HCT116 (cell line): ENCODE measurements around the gene ADAD2. TPM values are rescaled to one million over a fixed set of nuclear protein-coding genes. Genes with fewer than 3 reads are reported as not detected.

Experiments used
- ATAC-seq: fragments of 200-7000 bp; cut with Tn5 transposase; 2 replicates; pipeline ENCODE4 v1.9.1; 2020; ENCODE audit warnings: mild to moderate bottlenecking, moderate library complexity
- BruUV-seq: library from RNA; stranded (reverse); fragments of 400-500 nt; replicated peaks from 2 replicates; lab custom pipeline; 2021; lab: Mats Ljungman, UMichigan
- CTCF ChIA-PET: fragments of 300-600 bp; sonication (Branson Sonifier 250); formaldehyde crosslinking; loops from one replicate; lab custom pipeline; 2021; ENCODE audit warnings: antibody characterized with exemption; lab: Charles Lee
- POLR2A ChIA-PET: fragments of 300-600, 350-600 bp; sonication (Branson Sonifier 250); formaldehyde crosslinking; loops from one replicate; lab custom pipeline; 2021; ENCODE audit warnings: antibody characterized with exemption; lab: Charles Lee
- RAD21 ChIA-PET, 2 experiments: fragments of 300-600 bp; sonication (Branson Sonifier 250); formaldehyde crosslinking; loops; one replicate each; lab custom pipeline; 2023; ENCODE audit warnings: low total read pairs in 2 of 2; ENCODE audit not compliant: uncharacterized antibody in 2 of 2, unreplicated experiment in 2 of 2, low non-redundant PET in 1 of 2; lab: Charles Lee
- DNase-seq: peaks from one replicate; pipeline ENCODE4 v3.0.0-alpha.2; 2010; ENCODE audit warnings: low read depth, low spot score
- H2AFZ ChIP-seq: fragments of 200-600 bp; shearing (Covaris generic), sonication (generic); 2 replicates; pipeline ENCODE4 v1.6.1; 2017; ENCODE audit warnings: low read depth, mixed run types, mixed read lengths, antibody characterized with exemption, low read length; ENCODE audit not compliant: poor library complexity, severe bottlenecking
- H3K27ac ChIP-seq: 2 replicates; pipeline ENCODE4 v1.5.1; 2012; ENCODE audit warnings: low read depth, low read length
- H3K27me3 ChIP-seq: fragments of 200-600 bp; sonication (generic); 2 replicates; pipeline ENCODE4 v1.6.1; 2016; ENCODE audit warnings: mixed run types, low read length, mixed read lengths; ENCODE audit not compliant: insufficient read depth
- H3K36me3 ChIP-seq, 2 experiments: fragments of 200-500 bp in 1 of 2; fragments of 200-600 bp in 1 of 2; sonication (Bioruptor generic) in 1 of 2; sonication (generic) in 1 of 2; 2 replicates each; pipeline versions ENCODE4 v1.5.1 to v1.6.1; 2014 to 2016; ENCODE audit warnings: low read length in 2 of 2, inconsistent platforms in 1 of 2, mixed read lengths in 1 of 2, mixed run types in 1 of 2; ENCODE audit not compliant: insufficient read depth in 2 of 2, control insufficient read depth in 1 of 2
- H3K4me1 ChIP-seq, 2 experiments: fragments of 200-600 bp in 1 of 2; sonication (generic) in 1 of 2; 2 replicates each; pipeline versions ENCODE4 v1.5.1 to v1.6.1; 2012 to 2017; ENCODE audit warnings: low read length in 2 of 2, inconsistent platforms in 1 of 2, mild to moderate bottlenecking in 1 of 2, mixed read lengths in 1 of 2, mixed run types in 1 of 2, moderate library complexity in 1 of 2; ENCODE audit not compliant: insufficient read depth in 2 of 2, control insufficient read depth in 1 of 2
- H3K4me2 ChIP-seq: fragments of 200-600 bp; sonication (generic); 2 replicates; pipeline ENCODE4 v1.6.1; 2017; ENCODE audit warnings: mixed run types, low read length, mixed read lengths
- H3K4me3 ChIP-seq, 2 experiments: fragments of 200-600 bp in 1 of 2; sonication (generic) in 1 of 2; replicated peaks in 1 of 2; 2 replicates each; pipeline ENCODE4 v1.5.1; 2011 to 2016; ENCODE audit warnings: low read length in 2 of 2, control low read depth in 1 of 2, low read depth in 1 of 2, mild to moderate bottlenecking in 1 of 2, mixed read lengths in 1 of 2, mixed run types in 1 of 2
- H3K79me2 ChIP-seq: fragments of 200-600 bp; sonication (generic); 2 replicates; pipeline ENCODE4 v1.6.1; 2017; ENCODE audit warnings: mild to moderate bottlenecking, mixed run types, low read length, moderate library complexity, mixed read lengths; ENCODE audit not compliant: insufficient read depth
- H3K9ac ChIP-seq: fragments of 200-600 bp; sonication (generic); 2 replicates; pipeline ENCODE4 v1.6.1; 2016; ENCODE audit warnings: low read length, mixed read lengths
- H3K9me2 ChIP-seq: fragments of 200-600 bp; sonication (generic), shearing (Covaris generic); 2 replicates; pipeline ENCODE4 v1.6.1; 2017; ENCODE audit warnings: mixed run types, mild to moderate bottlenecking, moderate library complexity; ENCODE audit not compliant: insufficient read depth
- H3K9me3 ChIP-seq, 2 experiments: fragments of 200-500 bp in 1 of 2; fragments of 200-600 bp in 1 of 2; sonication (Bioruptor generic) in 1 of 2; sonication (generic) in 1 of 2; 2 replicates each; pipeline ENCODE4 v1.6.1; 2014 to 2017; ENCODE audit warnings: low read length in 2 of 2, mixed read lengths in 2 of 2, inconsistent platforms in 1 of 2, low read depth in 1 of 2, mild to moderate bottlenecking in 1 of 2, mixed run types in 1 of 2, moderate library complexity in 1 of 2; ENCODE audit not compliant: control insufficient read depth in 1 of 2, insufficient read depth in 1 of 2
- H4K20me1 ChIP-seq: fragments of 200-600 bp; sonication (generic), shearing (Covaris generic); 2 replicates; pipeline ENCODE4 v1.6.1; 2017; ENCODE audit warnings: mixed run types, mild to moderate bottlenecking, moderate library complexity; ENCODE audit not compliant: insufficient read depth
- ATF3 ChIP-seq: IDR thresholded peaks from 2 replicates; pipeline ENCODE4 v1.6.1; 2012
- CBX3 ChIP-seq: IDR thresholded peaks from 2 replicates; pipeline ENCODE4 v1.6.1; 2012; ENCODE audit warnings: low read depth
- CEBPB ChIP-seq: IDR thresholded peaks from 2 replicates; pipeline ENCODE4 v1.6.1; 2012; ENCODE audit warnings: low read depth
- EGR1 ChIP-seq: IDR thresholded peaks from 2 replicates; pipeline ENCODE4 v1.6.1; 2012; ENCODE audit warnings: low read depth
- ELF1 ChIP-seq: IDR thresholded peaks from 2 replicates; pipeline ENCODE4 v1.6.1; 2012; ENCODE audit warnings: low read depth, borderline replicate concordance
- EZH2 ChIP-seq: fragments of 200-600 bp; sonication (generic); IDR thresholded peaks from 2 replicates; pipeline ENCODE4 v1.6.1; 2017; ENCODE audit warnings: antibody characterized with exemption, mixed run types
- EZH2phosphoT487 ChIP-seq: fragments of 200-600 bp; IDR thresholded peaks from 2 replicates; pipeline ENCODE4 v1.6.1; 2018; ENCODE audit warnings: antibody characterized with exemption, borderline replicate concordance
- FOSL1 ChIP-seq: IDR thresholded peaks from 2 replicates; pipeline ENCODE4 v1.6.1; 2012; ENCODE audit warnings: low read depth
- JUND ChIP-seq: IDR thresholded peaks from 2 replicates; pipeline ENCODE4 v1.6.1; 2012
- POLR2A ChIP-seq: IDR thresholded peaks from 2 replicates; pipeline ENCODE4 v1.7.0; 2011; ENCODE audit warnings: borderline replicate concordance; ENCODE audit not compliant: insufficient read depth, insufficient read length; ENCODE audit errors: extremely low read depth
- POLR2AphosphoS5 ChIP-seq: IDR thresholded peaks from 2 replicates; pipeline ENCODE4 v1.6.1; 2011; ENCODE audit warnings: mild to moderate bottlenecking, low read depth, low read length, moderate library complexity
- RAD21 ChIP-seq: IDR thresholded peaks from 2 replicates; pipeline ENCODE4 v1.6.1; 2012; ENCODE audit warnings: low read depth, mild to moderate bottlenecking
- REST ChIP-seq: IDR thresholded peaks from 2 replicates; pipeline ENCODE4 v1.6.1; 2012; ENCODE audit warnings: low read depth
- SP1 ChIP-seq: IDR thresholded peaks from 2 replicates; pipeline ENCODE4 v1.6.1; 2012; ENCODE audit warnings: low read depth
- SRF ChIP-seq: IDR thresholded peaks from 2 replicates; pipeline ENCODE4 v1.6.1; 2012; ENCODE audit warnings: low read depth
- TCF7L2 ChIP-seq: IDR thresholded peaks from 2 replicates; pipeline ENCODE4 v1.7.0; 2011; ENCODE audit warnings: borderline replicate concordance, inconsistent platforms; ENCODE audit not compliant: insufficient read depth, insufficient read length; ENCODE audit errors: extremely low read depth
- YY1 ChIP-seq: IDR thresholded peaks from 2 replicates; pipeline ENCODE4 v1.6.1; 2011; ENCODE audit warnings: low read length, low read depth, moderate library complexity, mild to moderate bottlenecking; ENCODE audit not compliant: insufficient replicate concordance; ENCODE audit errors: extremely low read depth
- ZFX ChIP-seq: fragments of 450-650 bp; IDR thresholded peaks from 2 replicates; pipeline ENCODE4 v1.6.1; 2017
- ZNF274 ChIP-seq: fragments of 200-500 bp; sonication (Bioruptor generic); IDR thresholded peaks from 2 replicates; pipeline ENCODE4 v1.6.1; 2014; ENCODE audit warnings: mild to moderate bottlenecking, low read depth, low read length, inconsistent platforms
- intact Hi-C: fragments of 100-400 bp; cut with micrococcal nuclease; formaldehyde crosslinking; loops from 2 replicates; pipeline ENCODE4 v1.10.0; 2022
- total RNA-seq: library from RNA; stranded (reverse); gene quantifications from one replicate; pipeline ENCODE4 v1.2.1, GENCODE V29; 2021; ENCODE audit not compliant: unreplicated experiment
- TF ChIP-seq, protein P1 (sequence below): IDR thresholded peaks from 2 replicates; pipeline ENCODE4 v1.6.1; 2011; ENCODE audit warnings: mild to moderate bottlenecking, low read length, moderate library complexity; ENCODE audit not compliant: insufficient replicate concordance; ENCODE audit errors: extremely low read depth
- TF ChIP-seq, protein P2 (sequence below): IDR thresholded peaks from 2 replicates; pipeline ENCODE4 v1.6.1; 2012

Gene ADAD2
- total RNA-seq, 1 experiment from 2014 or later, result not detected

- intact Hi-C loops, result loop anchor here (2.0 kb wide), 2 partner anchors 28 to 42 kb away; partner anchors contain the start of genes MBTPS1 and TAF1C
- POLR2A ChIA-PET, result no interaction called here
- H3K9me2 ChIP-seq, result no peaks in the 10 kb centered on the region
- no peak within 1 kb of the TSS for H2AFZ ChIP-seq
- ATAC-seq (peak; percentile 83), DNase-seq (peak; percentile 71)
- no peaks in the 10 kb centered on the region for H3K27me3 ChIP-seq
- H3K79me2 ChIP-seq, result peaks cover 31% of the 10 kb centered on the region
- H4K20me1 ChIP-seq, result no peaks in the 10 kb centered on the region
- H3K4me3 ChIP-seq, result peak within 1 kb of the TSS; percentile 66 to 93
- no TSS peak for BruUV-seq
- peak within 1 kb of the TSS; percentile 83 for H3K4me2 ChIP-seq
- no peaks in the 10 kb centered on the region for H3K9me3 ChIP-seq
- CTCF ChIA-PET, result interaction anchor here (1.2 kb wide), 1 partner anchor 42 kb away, joined by 4 read pairs; the partner anchor contains the start of gene TAF1C
- H3K9ac ChIP-seq, result peak within 1 kb of the TSS; percentile 78
- RAD21 ChIA-PET, result no interaction called here
- H3K4me1 ChIP-seq, result peaks cover 8 to 21% of the 10 kb centered on the region in 2 experiments; a peak in 2 of 4 replicates
- H3K36me3 ChIP-seq, result no peaks in the 10 kb centered on the region
- H3K27ac ChIP-seq, result peak within 1 kb of the TSS; percentile 46
- TF ChIP-seq EZH2phosphoT487 (no peak), ZFX (peak; percentile 54; the same call in 1 of the 2 replicates), POLR2AphosphoS5 (peak; percentile 93), SP1 (no peak), TCF7L2 (no peak), CEBPB (no peak), EGR1 (peak; percentile 73), ZNF274 (no peak), POLR2A (peak; percentile 52), CBX3 (no peak), RAD21 (no peak), FOSL1 (no peak), EZH2 (no peak), REST (no peak), ELF1 (no peak), JUND (no peak), ATF3 (no peak), SRF (no peak), YY1 (no peak)
- TF ChIP-seq, protein P1, sequence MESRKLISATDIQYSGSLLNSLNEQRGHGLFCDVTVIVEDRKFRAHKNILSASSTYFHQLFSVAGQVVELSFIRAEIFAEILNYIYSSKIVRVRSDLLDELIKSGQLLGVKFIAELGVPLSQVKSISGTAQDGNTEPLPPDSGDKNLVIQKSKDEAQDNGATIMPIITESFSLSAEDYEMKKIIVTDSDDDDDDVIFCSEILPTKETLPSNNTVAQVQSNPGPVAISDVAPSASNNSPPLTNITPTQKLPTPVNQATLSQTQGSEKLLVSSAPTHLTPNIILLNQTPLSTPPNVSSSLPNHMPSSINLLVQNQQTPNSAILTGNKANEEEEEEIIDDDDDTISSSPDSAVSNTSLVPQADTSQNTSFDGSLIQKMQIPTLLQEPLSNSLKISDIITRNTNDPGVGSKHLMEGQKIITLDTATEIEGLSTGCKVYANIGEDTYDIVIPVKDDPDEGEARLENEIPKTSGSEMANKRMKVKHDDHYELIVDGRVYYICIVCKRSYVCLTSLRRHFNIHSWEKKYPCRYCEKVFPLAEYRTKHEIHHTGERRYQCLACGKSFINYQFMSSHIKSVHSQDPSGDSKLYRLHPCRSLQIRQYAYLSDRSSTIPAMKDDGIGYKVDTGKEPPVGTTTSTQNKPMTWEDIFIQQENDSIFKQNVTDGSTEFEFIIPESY, result no peak
- TF ChIP-seq, protein P2, sequence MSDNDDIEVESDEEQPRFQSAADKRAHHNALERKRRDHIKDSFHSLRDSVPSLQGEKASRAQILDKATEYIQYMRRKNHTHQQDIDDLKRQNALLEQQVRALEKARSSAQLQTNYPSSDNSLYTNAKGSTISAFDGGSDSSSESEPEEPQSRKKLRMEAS, result peak; percentile 58
Measured at GRCh38 chr16:84144859-84145639, 45.9 kb upstream of the ADAD2 start, which contains the start of the genes DNAAF1 and HSDL1. DNAAF1 (plus strand) TSS chr16:84145308; CDS start chr16:84145441, 133 bp downstream. HSDL1 (minus strand) TSS chr16:84145177; CDS start chr16:84131321, 13,856 bp downstream.
